ENCODE data around the gene HS2ST1. TPM values are rescaled to one million over a fixed set of nuclear protein-coding genes. Genes with fewer than 3 reads are reported as not detected.

HS2ST1 gene
- total and polyA plus RNA-seq, 8 donors: 22.5 to 92.2 (median 70.7) TPM

DNA sequence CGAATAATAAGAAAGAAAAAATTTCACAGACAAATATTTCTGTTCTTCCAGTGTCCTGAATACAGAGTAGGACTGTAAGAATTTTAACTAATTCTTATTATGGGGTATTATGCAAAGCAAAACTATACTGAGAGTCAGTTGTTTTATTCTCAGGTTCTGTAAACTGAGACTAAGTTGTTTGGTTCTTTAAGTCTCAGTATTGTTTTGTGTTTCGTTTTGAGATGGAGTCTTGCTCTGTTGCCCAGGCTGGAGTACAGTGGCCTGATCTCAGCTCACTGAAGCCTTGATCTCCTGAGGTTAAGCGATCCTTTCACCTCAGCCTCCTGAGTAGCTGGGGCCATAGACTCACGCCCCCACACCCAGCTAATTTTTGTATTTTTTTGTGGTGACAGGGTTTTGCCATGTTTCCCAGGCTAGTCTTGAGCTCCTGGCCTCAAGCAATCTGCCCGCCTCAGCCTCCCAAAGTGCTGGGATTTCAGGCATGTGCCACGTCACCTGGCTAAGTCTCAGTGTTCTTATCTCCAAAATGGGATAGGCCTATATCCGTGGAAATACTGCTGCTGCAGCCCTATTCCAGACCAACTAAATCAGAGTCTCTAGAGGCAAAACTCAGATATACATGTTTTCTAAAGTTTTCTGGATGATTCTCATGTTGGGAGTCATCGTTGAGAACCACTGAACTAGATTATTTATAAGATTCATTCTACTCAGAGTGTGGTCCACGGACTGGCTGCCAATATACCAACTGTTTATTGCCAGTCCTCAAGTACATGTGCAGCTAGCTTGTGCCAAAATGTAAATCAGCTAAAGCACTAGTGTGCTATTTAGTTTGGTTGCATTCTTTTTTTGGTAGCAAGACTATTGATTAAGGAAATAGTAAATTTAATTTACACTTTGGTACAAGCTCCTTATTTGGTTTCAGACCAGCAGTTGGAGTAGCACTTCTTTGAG lies 116.6 kb downstream of the HS2ST1 start:
- no peak overlapping the region for H3K27ac ChIP-seq
- no peak for DNase-seq
- no peak overlapping the region for H3K4me3 ChIP-seq
- no peaks in the 10 kb centered on the region for H3K4me1 ChIP-seq
- H3K36me3 ChIP-seq: no peaks in the 10 kb centered on the region
- intact Hi-C loops (cut with DNase I): no loop called here
- no peaks in the 10 kb centered on the region for H3K27me3 ChIP-seq
- TF ChIP-seq, protein P1, sequence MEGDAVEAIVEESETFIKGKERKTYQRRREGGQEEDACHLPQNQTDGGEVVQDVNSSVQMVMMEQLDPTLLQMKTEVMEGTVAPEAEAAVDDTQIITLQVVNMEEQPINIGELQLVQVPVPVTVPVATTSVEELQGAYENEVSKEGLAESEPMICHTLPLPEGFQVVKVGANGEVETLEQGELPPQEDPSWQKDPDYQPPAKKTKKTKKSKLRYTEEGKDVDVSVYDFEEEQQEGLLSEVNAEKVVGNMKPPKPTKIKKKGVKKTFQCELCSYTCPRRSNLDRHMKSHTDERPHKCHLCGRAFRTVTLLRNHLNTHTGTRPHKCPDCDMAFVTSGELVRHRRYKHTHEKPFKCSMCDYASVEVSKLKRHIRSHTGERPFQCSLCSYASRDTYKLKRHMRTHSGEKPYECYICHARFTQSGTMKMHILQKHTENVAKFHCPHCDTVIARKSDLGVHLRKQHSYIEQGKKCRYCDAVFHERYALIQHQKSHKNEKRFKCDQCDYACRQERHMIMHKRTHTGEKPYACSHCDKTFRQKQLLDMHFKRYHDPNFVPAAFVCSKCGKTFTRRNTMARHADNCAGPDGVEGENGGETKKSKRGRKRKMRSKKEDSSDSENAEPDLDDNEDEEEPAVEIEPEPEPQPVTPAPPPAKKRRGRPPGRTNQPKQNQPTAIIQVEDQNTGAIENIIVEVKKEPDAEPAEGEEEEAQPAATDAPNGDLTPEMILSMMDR (IDR thresholded peaks at IDR 0.05): no peak
- no peak for ATAC-seq
- peaks cover 0 to 4% of the 10 kb centered on the region in 2 donors for H3K9me3 ChIP-seq

DNA sequence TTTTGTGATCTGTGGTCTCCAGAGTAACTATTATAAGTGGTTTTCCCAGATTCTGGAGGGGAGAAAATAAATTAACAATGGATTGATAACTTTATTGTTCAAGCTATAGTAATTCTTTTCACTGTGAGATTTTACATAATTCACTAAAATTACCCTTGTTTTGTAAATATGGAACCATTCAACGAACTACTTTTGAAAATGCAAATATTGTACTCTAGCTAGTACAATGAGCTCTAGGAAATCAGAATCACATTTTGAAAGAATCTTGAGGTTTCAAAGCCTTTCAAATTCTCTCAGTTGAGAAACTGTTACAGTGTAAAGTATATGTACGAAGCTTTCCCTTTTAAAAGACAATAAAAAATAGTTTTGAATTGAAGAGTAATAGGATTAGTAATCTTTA lies 119.9 kb downstream of the HS2ST1 start:
- H3K27ac ChIP-seq: no peak overlapping the region
- H3K4me3 ChIP-seq: no peak overlapping the region
- H3K4me1 ChIP-seq: no peaks in the 10 kb centered on the region
- H3K36me3 ChIP-seq: no peaks in the 10 kb centered on the region
- no peaks in the 10 kb centered on the region for H3K27me3 ChIP-seq
- intact Hi-C loops (cut with DNase I): no loop called here
- DNase-seq (no peak), ATAC-seq (no peak)
- TF ChIP-seq, protein P1 (IDR thresholded peaks at IDR 0.05): no peak
- no peaks in the 10 kb centered on the region for H3K9me3 ChIP-seq

DNA sequence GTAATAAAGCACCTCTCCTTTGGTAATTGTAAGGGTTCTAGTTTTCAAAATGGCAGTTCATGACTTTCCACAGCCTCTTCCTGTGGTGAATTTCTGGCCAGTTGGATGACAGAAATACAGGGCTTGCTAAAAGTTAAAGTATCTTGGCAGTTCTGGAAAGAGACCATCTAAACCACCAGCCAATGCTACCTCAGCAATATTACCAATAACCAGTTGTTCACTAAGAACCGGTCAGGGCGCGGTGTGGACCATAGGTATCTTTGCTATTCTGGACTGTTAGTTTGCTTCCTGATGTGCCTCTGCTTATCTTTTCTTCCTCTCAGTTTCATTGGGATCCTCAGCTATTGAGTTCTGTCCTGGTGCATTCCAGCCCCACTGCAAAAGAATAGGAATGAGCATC lies 124.7 kb downstream of the HS2ST1 start:
- no peaks in the 10 kb centered on the region for H3K27me3 ChIP-seq
- ATAC-seq (no peak), DNase-seq (no peak)
- TF ChIP-seq, protein P1 (IDR thresholded peaks at IDR 0.05): no peak
- H3K4me1 ChIP-seq: no peaks in the 10 kb centered on the region
- no peaks in the 10 kb centered on the region for H3K36me3 ChIP-seq
- no peaks in the 10 kb centered on the region for H3K9me3 ChIP-seq
- no peak overlapping the region for H3K27ac ChIP-seq
- intact Hi-C loops (cut with DNase I): no loop called here
- H3K4me3 ChIP-seq: no peak overlapping the region

DNA sequence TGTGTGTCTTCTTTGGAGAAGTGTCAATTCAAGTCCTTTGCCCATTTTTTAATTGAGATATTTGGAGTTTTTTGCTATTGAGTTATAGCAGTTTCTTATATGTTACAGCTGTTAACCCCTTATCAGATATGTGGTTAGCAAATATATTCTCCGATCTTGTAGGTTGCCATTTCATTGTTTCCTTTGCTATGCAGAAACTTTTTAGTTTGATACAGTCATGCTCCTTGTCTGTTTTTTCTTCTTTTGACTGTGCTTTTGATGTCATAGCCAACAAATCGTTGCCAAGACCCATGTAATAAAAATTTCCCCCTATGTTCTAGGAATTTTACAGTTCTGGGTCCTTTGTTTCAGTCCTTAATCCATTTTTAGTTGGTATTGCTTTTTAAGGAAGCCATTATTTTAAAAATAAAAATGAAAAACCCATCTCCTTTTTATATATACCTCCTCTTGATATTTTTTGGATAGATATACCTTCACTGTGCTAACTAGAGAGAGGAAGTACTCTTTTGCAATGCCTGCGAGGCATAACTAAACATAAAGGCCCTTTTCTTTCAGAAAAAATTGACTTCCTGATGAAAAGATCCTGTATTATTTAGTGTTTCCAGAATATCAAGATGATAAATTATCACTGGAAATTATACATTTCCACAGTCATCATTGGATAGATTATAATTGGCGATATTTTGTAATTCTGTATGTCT lies 127.8 kb downstream of the HS2ST1 start:
- no peaks in the 10 kb centered on the region for H3K9me3 ChIP-seq
- intact Hi-C loops (cut with DNase I): no loop called here
- no peaks in the 10 kb centered on the region for H3K27me3 ChIP-seq
- H3K4me1 ChIP-seq: no peaks in the 10 kb centered on the region
- no peak overlapping the region for H3K27ac ChIP-seq
- ATAC-seq (no peak), DNase-seq (no peak)
- TF ChIP-seq, protein P1 (IDR thresholded peaks at IDR 0.05): no peak
- H3K36me3 ChIP-seq: no peaks in the 10 kb centered on the region
- H3K4me3 ChIP-seq: no peak overlapping the region

DNA sequence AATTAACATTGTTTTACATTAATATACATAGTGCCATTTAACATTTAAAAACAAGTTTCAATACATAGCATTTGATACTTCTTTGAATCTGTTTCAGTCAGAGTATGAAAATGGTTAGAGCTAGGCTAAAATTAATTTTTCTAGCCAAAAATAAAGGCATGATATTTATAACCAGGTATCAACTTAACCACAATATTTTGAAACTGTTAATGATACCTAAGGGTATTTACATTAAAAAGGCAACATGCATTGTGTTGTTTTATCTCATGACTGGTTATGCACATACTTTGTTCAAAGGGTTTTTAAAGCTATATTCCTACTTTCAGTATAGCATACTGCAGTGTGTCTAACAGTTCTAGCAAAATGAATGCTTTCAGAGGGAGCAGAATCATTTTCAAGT lies 130.0 kb downstream of the HS2ST1 start:
- no peak overlapping the region for H3K4me3 ChIP-seq
- no peak for DNase-seq
- TF ChIP-seq, protein P1 (IDR thresholded peaks at IDR 0.05): no peak
- H3K9me3 ChIP-seq: peaks cover 0 to 12% of the 10 kb centered on the region in 2 donors
- H3K27ac ChIP-seq: no peak overlapping the region
- ATAC-seq: no peak
- H3K4me1 ChIP-seq: no peaks in the 10 kb centered on the region
- H3K36me3 ChIP-seq: no peaks in the 10 kb centered on the region
- intact Hi-C loops (cut with DNase I): no loop called here
- no peaks in the 10 kb centered on the region for H3K27me3 ChIP-seq
